ENCODE measurements around the gene SLC40A1.

The SLC40A1 gene

GRCh38 chr2:189569295-189569910, 11.2 kb downstream of the SLC40A1 start:
- peaks cover 13% of the 10 kb centered on the region for H3K27me3 Mint-ChIP-seq
- no peak overlapping the region for H3K4me3 Mint-ChIP-seq
- H3K27ac Mint-ChIP-seq = no peak overlapping the region
- H3K36me3 Mint-ChIP-seq = no peaks in the 10 kb centered on the region
- H3K4me1 Mint-ChIP-seq = peaks cover 3% of the 10 kb centered on the region
- H3K9me3 Mint-ChIP-seq = no peaks in the 10 kb centered on the region
- ATAC-seq (ENCODE audit: low read depth) (no peak), DNase-seq (ENCODE audit: low spot score in 2 of 2) (no peak)

DNA sequence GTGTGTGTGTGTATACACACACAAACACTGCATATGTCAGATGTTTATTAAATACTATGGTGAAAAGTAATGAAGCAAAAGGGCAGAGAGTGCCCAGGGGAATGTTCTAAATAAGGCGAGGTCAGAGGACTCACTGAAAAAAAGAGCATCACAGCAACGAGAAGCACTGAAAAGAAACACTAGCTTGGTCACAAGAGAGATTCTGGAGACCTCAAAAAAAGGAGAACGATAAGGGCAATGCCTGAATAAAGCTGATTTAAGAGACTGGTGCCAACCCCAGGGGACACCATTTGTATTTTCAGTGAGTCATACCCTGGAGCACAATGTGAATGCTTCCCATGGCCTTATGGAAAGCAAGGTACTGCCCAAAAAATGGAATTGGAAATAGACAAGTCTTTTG, 14.5 kb downstream of the SLC40A1 start:
- Mint-ChIP-seq H3K4me1 (peaks cover 3% of the 10 kb centered on the region), H3K27ac (no peak overlapping the region), H3K36me3 (no peaks in the 10 kb centered on the region), H3K4me3 (no peak overlapping the region), H3K9me3 (no peaks in the 10 kb centered on the region), H3K27me3 (peaks cover 13% of the 10 kb centered on the region)
- ATAC-seq (ENCODE audit: low read depth) (no peak), DNase-seq (ENCODE audit: low spot score in 2 of 2) (no peak)

DNA sequence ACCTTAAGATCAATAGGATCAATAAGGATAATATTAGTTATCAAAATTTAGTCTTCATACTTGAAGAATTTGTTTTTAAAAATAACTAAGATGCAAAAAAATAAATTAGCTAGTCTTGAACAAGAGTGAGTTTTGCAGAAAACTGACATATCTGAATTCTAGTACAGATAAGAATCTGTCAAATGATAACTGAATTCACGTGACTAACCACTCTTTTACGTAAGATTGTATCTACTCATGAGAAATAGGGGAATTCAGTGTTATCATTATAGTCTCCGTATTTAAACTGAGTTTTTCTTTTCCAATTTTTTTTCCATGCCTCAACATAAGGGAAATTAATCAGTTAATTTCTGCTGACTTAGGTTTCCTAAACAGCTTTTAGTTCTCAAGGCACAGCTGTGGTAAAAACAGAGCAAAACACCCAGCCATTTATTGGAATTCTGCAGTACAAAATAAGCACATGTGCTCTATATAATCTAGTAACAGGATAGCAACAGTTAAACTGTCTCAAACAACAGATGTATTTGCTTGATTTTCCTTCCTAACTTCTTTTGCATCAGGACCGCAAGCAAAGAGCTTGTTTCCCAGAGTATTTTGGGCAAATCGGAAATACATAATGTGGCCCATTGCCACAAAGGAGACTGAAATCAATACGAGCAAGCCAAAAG, 19.1 kb downstream of the SLC40A1 start:
- H3K27ac Mint-ChIP-seq = no peak overlapping the region
- no peaks in the 10 kb centered on the region for H3K36me3 Mint-ChIP-seq
- ATAC-seq (ENCODE audit: low read depth) (no peak), DNase-seq (ENCODE audit: low spot score in 2 of 2) (no peak)
- H3K4me3 Mint-ChIP-seq = no peak overlapping the region
- peaks cover 8% of the 10 kb centered on the region for H3K27me3 Mint-ChIP-seq
- no peaks in the 10 kb centered on the region for H3K9me3 Mint-ChIP-seq
- peaks cover 9% of the 10 kb centered on the region for H3K4me1 Mint-ChIP-seq

DNA sequence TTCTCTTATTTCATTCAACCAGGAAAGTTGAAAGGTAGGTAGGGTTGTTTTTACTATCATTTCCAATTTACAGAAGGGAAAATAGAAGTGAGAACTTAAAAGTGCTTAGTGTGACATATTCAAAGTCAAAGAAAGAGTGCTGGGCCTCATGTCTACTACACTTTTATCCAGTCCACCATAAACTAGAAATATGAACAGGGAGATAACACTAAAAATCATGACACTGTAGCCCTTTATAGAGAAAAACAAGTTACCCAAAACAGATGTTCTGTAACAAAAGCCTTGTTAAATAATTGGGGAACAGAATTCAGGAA, 20.4 kb downstream of the SLC40A1 start:
- Mint-ChIP-seq H3K4me3 (no peak overlapping the region), H3K27me3 (peaks cover 10% of the 10 kb centered on the region), H3K9me3 (no peaks in the 10 kb centered on the region), H3K27ac (no peak overlapping the region), H3K36me3 (no peaks in the 10 kb centered on the region), H3K4me1 (peaks cover 9% of the 10 kb centered on the region)
- DNase-seq (ENCODE audit: low spot score in 2 of 2) = no peak
- no peak for ATAC-seq (ENCODE audit: low read depth)

- ATAC-seq (ENCODE audit: low read depth) (no peak), DNase-seq (ENCODE audit: low spot score in 2 of 2) (no peak)
- Mint-ChIP-seq H3K27ac (no peak overlapping the region), H3K9me3 (no peaks in the 10 kb centered on the region), H3K36me3 (no peaks in the 10 kb centered on the region), H3K4me3 (no peak overlapping the region), H3K4me1 (peaks cover 9% of the 10 kb centered on the region), H3K27me3 (peaks cover 7% of the 10 kb centered on the region)
Observed at GRCh38 chr2:189559579-189560272, 20.9 kb downstream of the SLC40A1 start.

DNA sequence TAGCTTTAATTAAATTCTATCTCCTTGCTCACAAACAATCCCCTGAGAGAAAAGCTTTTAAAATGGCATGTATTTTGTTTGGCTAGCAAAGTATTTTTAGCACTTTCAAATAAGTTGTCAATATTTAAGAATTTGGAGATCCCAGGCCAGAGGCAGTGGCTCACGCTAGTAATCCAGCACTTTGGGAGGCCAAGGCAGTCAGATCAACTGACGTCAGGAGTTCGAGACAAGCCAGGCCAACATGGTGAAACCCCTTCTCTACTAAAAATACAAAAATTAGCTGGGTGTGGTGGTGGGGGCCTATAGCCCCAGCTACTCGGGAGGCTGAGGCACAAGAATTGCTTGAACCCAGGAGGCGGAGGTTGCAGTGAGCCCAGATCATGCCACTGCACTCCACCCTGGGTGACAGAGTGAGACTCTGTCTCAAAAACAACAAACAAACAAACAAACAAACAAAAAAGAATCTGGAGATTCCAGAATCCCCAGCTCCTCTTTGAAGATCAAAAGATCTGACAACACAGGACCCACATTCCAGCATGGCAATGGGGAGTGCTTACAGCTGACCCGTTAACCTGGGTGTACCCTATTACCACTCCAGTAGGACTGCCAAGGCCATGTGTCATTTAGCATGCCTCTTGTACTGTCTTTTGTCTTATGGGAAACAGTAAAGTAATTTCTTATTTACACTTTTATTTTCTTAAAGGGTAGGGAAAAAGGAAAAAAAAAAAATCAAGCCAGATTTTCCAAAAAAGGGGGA, 21.9 kb downstream of the SLC40A1 start:
- ATAC-seq (ENCODE audit: low read depth) = no peak
- no peak for DNase-seq (ENCODE audit: low spot score in 2 of 2)
- H3K4me3 Mint-ChIP-seq = no peak overlapping the region
- H3K27ac Mint-ChIP-seq = no peak overlapping the region
- no peaks in the 10 kb centered on the region for H3K9me3 Mint-ChIP-seq
- H3K36me3 Mint-ChIP-seq = no peaks in the 10 kb centered on the region
- peaks cover 9% of the 10 kb centered on the region for H3K4me1 Mint-ChIP-seq
- H3K27me3 Mint-ChIP-seq = peaks cover 7% of the 10 kb centered on the region

DNA sequence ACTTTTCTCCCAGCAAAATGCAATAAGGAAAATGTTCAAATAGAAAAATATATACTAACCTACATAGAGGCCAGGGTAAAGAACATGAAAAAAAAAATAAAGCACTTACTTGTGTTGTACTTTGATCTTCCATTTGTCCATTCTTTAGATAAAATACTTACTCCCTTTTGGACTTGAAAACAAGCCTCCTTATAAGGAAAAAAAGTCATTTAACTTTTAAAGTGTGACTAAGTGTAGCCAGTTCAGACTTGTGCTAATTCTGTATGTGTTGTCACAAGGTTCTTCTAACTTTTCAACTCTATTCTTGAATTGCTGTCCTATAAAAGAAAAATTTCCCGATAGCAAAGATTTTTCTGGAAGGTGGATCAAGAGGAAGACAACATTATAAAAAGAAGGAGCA, 23.2 kb downstream of the SLC40A1 start:
- peaks cover 7% of the 10 kb centered on the region for H3K27me3 Mint-ChIP-seq
- ATAC-seq (ENCODE audit: low read depth) = no peak
- H3K4me1 Mint-ChIP-seq = peaks cover 9% of the 10 kb centered on the region
- no peaks in the 10 kb centered on the region for H3K9me3 Mint-ChIP-seq
- H3K4me3 Mint-ChIP-seq = no peak overlapping the region
- DNase-seq (ENCODE audit: low spot score in 2 of 2) = no peak
- no peaks in the 10 kb centered on the region for H3K36me3 Mint-ChIP-seq
- H3K27ac Mint-ChIP-seq = no peak overlapping the region

DNA sequence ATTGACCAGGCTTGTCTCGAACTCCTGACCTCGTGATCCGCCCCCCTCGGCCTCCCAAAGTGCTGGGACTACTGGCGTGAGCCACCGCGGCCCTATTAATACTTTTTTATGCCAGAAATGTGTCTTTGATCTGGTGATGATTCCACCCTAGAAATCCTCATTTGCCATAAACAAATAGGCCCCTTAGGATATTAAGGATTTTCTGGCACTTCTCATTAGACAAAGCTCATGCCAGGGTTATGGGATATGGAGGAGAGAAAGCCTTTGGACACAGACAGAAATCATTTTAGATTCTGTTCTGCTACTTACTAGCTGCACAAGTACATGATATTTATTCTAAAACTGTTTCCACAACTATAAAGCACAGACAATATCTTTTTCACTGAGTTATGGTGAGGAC, 24.1 kb downstream of the SLC40A1 start:
- H3K4me3 Mint-ChIP-seq = no peak overlapping the region
- no peak for ATAC-seq (ENCODE audit: low read depth)
- no peaks in the 10 kb centered on the region for H3K9me3 Mint-ChIP-seq
- H3K27ac Mint-ChIP-seq = no peak overlapping the region
- DNase-seq (ENCODE audit: low spot score in 2 of 2) = no peak
- H3K36me3 Mint-ChIP-seq = no peaks in the 10 kb centered on the region
- H3K27me3 Mint-ChIP-seq = peaks cover 4% of the 10 kb centered on the region
- peaks cover 9% of the 10 kb centered on the region for H3K4me1 Mint-ChIP-seq

DNA sequence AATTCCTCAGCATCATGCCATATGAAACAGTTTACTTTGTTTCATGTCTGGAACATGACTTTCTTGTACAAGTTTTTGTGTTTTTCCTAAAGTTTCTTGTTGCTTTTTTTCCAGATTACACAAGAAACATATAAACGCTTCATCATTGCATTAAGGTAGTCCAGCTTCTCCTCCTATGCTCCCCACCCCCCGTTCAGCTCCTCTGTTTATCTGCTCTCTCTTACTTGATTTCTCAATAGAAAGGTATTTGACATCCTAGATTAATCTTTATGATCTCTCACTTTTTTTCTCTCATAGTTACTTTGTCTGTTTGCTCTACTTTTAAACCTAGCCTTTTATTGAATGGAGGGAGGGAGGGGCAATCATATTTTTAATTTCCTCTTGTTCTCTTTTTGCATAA, 25.4 kb downstream of the SLC40A1 start:
- H3K4me1 Mint-ChIP-seq = peaks cover 9% of the 10 kb centered on the region
- ATAC-seq (ENCODE audit: low read depth) = no peak
- H3K27ac Mint-ChIP-seq = no peak overlapping the region

GRCh38 chr2:189553504-189554088, 27.0 kb downstream of the SLC40A1 start:
- DNase-seq (ENCODE audit: low spot score in 2 of 2) = no peak
- no peak for ATAC-seq (ENCODE audit: low read depth)
- Mint-ChIP-seq H3K4me3 (no peak overlapping the region), H3K36me3 (no peaks in the 10 kb centered on the region), H3K27ac (no peak overlapping the region), H3K27me3 (peaks cover 4% of the 10 kb centered on the region), H3K4me1 (no peaks in the 10 kb centered on the region), H3K9me3 (no peaks in the 10 kb centered on the region)

More for the DNA sequence above, 25.4 kb downstream of the SLC40A1 start:
- DNase-seq (ENCODE audit: low spot score in 2 of 2) = no peak
- Mint-ChIP-seq H3K36me3 (no peaks in the 10 kb centered on the region), H3K27me3 (peaks cover 4% of the 10 kb centered on the region), H3K9me3 (no peaks in the 10 kb centered on the region), H3K4me3 (no peak overlapping the region)

DNA sequence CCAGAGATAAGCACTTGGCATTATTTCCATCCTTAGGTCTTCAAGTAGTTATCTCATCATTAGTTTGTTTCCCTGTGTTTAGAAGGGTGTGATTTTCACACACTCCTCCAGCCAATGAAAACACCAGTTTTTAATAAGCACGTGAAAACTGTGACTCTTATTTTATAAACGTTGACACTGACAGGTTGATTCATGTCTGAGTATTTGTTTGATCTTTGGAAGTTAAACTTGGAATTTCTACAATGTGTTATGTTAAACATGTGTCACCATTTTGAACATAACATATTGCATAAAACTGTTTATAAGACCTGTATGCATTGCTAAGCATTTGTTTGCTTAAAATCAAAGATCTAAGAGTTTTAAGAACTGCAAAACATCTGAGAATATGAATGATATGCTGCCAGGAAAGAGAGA, 27.6 kb downstream of the SLC40A1 start:
- Mint-ChIP-seq H3K4me3 (no peak overlapping the region), H3K27me3 (peaks cover 4% of the 10 kb centered on the region), H3K27ac (no peak overlapping the region), H3K36me3 (no peaks in the 10 kb centered on the region), H3K4me1 (no peaks in the 10 kb centered on the region), H3K9me3 (no peaks in the 10 kb centered on the region)
- no peak for ATAC-seq (ENCODE audit: low read depth)
- DNase-seq (ENCODE audit: low spot score in 2 of 2) = no peak

GRCh38 chr2:189552334-189552990, 28.1 kb downstream of the SLC40A1 start:
- ATAC-seq (ENCODE audit: low read depth) = no peak
- no peaks in the 10 kb centered on the region for H3K9me3 Mint-ChIP-seq
- H3K4me3 Mint-ChIP-seq = no peak overlapping the region
- no peaks in the 10 kb centered on the region for H3K36me3 Mint-ChIP-seq
- no peaks in the 10 kb centered on the region for H3K4me1 Mint-ChIP-seq
- H3K27me3 Mint-ChIP-seq = peaks cover 4% of the 10 kb centered on the region
- DNase-seq (ENCODE audit: low spot score in 2 of 2) = no peak
- H3K27ac Mint-ChIP-seq = no peak overlapping the region

- ATAC-seq (ENCODE audit: low read depth) (no peak), DNase-seq (ENCODE audit: low spot score in 2 of 2) (no peak)
- H3K36me3 Mint-ChIP-seq = no peaks in the 10 kb centered on the region
- peaks cover 4% of the 10 kb centered on the region for H3K27me3 Mint-ChIP-seq
- no peak overlapping the region for H3K4me3 Mint-ChIP-seq
- H3K9me3 Mint-ChIP-seq = no peaks in the 10 kb centered on the region
- H3K4me1 Mint-ChIP-seq = no peaks in the 10 kb centered on the region
- H3K27ac Mint-ChIP-seq = no peak overlapping the region
Observed at GRCh38 chr2:189551808-189552207, 28.8 kb downstream of the SLC40A1 start.

All from memory B cell (primary cell).